Left ventricle myocardium inferior (tissue), 1 donor: Measurements from ENCODE around the gene FANCF. TPM values are rescaled to one million over a fixed set of nuclear protein-coding genes. Genes with fewer than 3 reads are reported as not detected.

Source experiments
- DNase-seq: peaks from one replicate; pipeline ENCODE4 v3.0.0-alpha.2; 2020
- H3K27ac ChIP-seq: fragments of 200-600 bp; replicated peaks from 2 replicates; pipeline ENCODE4 v1.8.0; 2021
- H3K27me3 ChIP-seq: fragments of 200-600 bp; 2 replicates; pipeline ENCODE4 v1.8.0; 2021; ENCODE audit warnings: low read depth
- H3K36me3 ChIP-seq: fragments of 200-600 bp; 2 replicates; pipeline ENCODE4 v1.8.0; 2021
- H3K4me1 ChIP-seq: fragments of 200-600 bp; 2 replicates; pipeline ENCODE4 v1.8.0; 2021
- H3K4me3 ChIP-seq: fragments of 200-600 bp; 2 replicates; pipeline ENCODE4 v1.8.0; 2021; ENCODE audit warnings: mild to moderate bottlenecking, moderate library complexity
- H3K9me3 ChIP-seq: fragments of 200-600 bp; replicated peaks from 2 replicates; pipeline ENCODE4 v1.8.0; 2021
- intact Hi-C: fragments of 100-400 bp; cut with micrococcal nuclease; formaldehyde crosslinking; loops from one replicate; pipeline ENCODE4 v1.11.0; 2022
- total RNA-seq: library from RNA; stranded (reverse); fragmentation: NEBNext Ultra II Directional; extraction: Animal tissue kit (Norgen Biotek cat#: 25700); gene quantifications from one replicate; pipeline ENCODE4 v1.2.1, GENCODE V29; 2021
- TF ChIP-seq, protein P1 (sequence below): fragments of 200-600 bp; IDR thresholded peaks from 2 replicates; pipeline ENCODE4 v1.8.0; 2021; ENCODE audit warnings: antibody characterized with exemption, mild to moderate bottlenecking, borderline replicate concordance
- donor health status: DM: no; HTN: yes; CAD: no; lungs with severe emphysema.

Gene FANCF
- total RNA-seq, 1 donor from 2014 or later = 5.3 TPM

DNA sequence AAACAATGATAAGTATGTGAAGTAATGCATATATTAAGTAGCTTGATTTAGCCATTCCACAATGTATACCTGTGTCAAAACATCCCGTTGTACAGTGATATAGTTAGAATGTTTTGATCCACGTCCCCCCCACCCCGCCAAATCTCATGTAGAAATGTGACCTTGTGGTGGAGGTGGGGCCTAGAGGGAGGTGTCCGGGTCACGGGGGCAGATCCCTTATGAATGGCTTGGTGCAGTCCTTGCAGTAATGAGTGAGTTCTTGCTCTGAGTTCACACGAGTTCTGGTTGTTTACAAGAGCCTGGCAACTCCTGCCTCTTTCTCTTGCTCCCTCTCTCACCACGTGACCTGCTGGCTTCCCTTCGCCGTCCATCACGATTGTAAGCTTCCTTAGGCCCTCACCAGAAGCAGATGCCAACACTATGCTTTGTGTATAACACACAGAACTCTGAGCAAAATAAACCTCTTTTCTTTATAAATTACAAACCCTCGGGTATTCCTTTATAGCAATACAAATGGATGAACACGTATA is 41.6 kb downstream of the FANCF start:
- intact Hi-C loops = no loop called here
- Histone ChIP-seq H3K4me1 (no peaks in the 10 kb centered on the region), H3K27ac (no peak overlapping the region), H3K27me3 (no peaks in the 10 kb centered on the region), H3K4me3 (no peak overlapping the region), H3K9me3 (no peaks in the 10 kb centered on the region), H3K36me3 (no peaks in the 10 kb centered on the region)
- no peak for DNase-seq
- TF ChIP-seq, protein P1, sequence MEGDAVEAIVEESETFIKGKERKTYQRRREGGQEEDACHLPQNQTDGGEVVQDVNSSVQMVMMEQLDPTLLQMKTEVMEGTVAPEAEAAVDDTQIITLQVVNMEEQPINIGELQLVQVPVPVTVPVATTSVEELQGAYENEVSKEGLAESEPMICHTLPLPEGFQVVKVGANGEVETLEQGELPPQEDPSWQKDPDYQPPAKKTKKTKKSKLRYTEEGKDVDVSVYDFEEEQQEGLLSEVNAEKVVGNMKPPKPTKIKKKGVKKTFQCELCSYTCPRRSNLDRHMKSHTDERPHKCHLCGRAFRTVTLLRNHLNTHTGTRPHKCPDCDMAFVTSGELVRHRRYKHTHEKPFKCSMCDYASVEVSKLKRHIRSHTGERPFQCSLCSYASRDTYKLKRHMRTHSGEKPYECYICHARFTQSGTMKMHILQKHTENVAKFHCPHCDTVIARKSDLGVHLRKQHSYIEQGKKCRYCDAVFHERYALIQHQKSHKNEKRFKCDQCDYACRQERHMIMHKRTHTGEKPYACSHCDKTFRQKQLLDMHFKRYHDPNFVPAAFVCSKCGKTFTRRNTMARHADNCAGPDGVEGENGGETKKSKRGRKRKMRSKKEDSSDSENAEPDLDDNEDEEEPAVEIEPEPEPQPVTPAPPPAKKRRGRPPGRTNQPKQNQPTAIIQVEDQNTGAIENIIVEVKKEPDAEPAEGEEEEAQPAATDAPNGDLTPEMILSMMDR = no peak

DNA sequence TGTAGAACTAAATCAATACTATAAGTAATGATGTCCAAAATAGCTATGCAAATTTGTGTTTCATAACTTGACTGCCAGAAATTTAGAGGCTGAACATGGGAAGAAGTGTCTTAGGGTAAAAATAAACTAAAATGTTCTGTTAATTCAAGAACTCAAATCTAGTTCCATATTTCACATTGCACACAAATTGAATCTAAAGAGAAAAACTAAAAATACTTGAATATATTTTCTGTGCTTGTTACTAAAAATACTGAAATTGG is 43.5 kb downstream of the FANCF start:
- Histone ChIP-seq H3K4me1 (no peaks in the 10 kb centered on the region), H3K9me3 (no peaks in the 10 kb centered on the region), H3K27me3 (no peaks in the 10 kb centered on the region), H3K4me3 (no peak overlapping the region), H3K27ac (no peak overlapping the region), H3K36me3 (no peaks in the 10 kb centered on the region)
- intact Hi-C loops = no loop called here
- no peak for DNase-seq
- TF ChIP-seq, protein P1 = no peak

DNA sequence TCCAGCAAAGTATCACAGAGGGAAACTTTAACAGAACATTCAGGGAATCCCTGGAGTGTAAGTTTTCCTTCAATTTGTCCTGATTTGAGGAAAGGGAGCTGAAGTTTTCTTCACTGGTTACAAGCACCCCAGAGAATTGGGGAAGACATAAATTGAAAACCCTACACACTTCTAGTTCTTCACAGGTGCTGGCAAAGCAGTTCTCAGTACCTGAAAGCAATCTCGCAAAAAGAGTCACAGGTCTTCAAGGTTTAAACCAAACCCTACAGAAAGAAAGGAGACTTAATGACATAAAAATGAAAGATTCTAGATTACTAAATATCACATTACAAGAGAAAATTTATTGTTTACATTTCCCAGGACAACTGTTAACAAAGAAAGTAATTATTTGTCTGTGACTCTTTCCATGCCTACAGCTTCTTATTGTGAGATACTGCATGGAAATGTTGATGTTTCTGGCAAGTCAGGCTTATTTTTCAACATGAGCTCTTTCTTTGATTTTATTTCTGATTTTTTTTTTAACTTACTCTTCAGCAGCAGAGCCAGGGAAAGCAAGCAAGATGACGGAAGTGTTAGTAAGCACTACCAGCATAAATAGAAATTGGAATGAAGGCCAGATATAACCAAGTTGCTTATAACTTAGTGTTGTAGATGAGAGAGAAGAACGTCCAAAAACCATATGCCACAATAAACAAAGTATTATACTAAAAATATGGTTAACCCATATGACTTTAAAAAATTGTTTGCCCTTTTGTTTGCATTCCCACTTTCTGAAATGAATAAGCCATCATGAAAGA is 44.1 kb downstream of the FANCF start:
- intact Hi-C loops = no loop called here
- no peak overlapping the region for H3K4me3 ChIP-seq
- H3K27me3 ChIP-seq = no peaks in the 10 kb centered on the region
- DNase-seq = no peak
- H3K9me3 ChIP-seq = no peaks in the 10 kb centered on the region
- no peak overlapping the region for H3K27ac ChIP-seq
- TF ChIP-seq, protein P1 = no peak
- no peaks in the 10 kb centered on the region for H3K4me1 ChIP-seq
- H3K36me3 ChIP-seq = no peaks in the 10 kb centered on the region

DNA sequence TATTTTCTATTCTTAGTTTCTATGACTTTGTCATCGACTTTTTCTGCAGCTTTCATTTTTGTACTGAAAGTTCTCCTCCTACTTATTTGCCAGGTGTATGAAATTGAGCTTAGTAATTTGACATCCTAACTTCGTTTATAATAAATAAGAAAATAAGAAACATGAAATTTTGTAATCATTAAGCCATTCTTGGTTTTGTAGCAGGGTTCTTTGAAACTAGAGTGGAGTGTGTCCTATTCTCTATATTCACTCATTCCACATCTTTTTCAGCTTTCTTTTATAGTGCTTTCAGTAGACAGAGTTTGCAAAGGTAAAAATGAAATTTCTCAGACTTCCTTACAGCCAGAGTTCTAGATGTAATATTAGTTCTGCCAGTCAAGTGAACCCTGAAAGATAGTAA is 47.8 kb downstream of the FANCF start:
- Histone ChIP-seq H3K36me3 (no peaks in the 10 kb centered on the region), H3K4me3 (no peak overlapping the region), H3K27me3 (no peaks in the 10 kb centered on the region), H3K9me3 (no peaks in the 10 kb centered on the region), H3K27ac (no peak overlapping the region), H3K4me1 (no peaks in the 10 kb centered on the region)
- TF ChIP-seq, protein P1 = no peak
- no peak for DNase-seq
- intact Hi-C loops = no loop called here

Other genes with a start within 250 kb of the FANCF start
- gene GAS2, start 40.8 kb upstream of the FANCF start, total RNA-seq = 15.9 TPM
- gene SVIP, start 204.0 kb upstream of the FANCF start, total RNA-seq = 26.7 TPM
- gene CCDC179, start 234.7 kb upstream of the FANCF start, total RNA-seq = not detected